NCI-H748 (cell line): Measurements from ENCODE around the gene LAMA3.

Experiments
- DNase-seq: peaks from one replicate; lab custom pipeline; 2025; ENCODE audit not compliant: unreplicated experiment; lab: John Stamatoyannopoulos, UW

The LAMA3 gene

DNA sequence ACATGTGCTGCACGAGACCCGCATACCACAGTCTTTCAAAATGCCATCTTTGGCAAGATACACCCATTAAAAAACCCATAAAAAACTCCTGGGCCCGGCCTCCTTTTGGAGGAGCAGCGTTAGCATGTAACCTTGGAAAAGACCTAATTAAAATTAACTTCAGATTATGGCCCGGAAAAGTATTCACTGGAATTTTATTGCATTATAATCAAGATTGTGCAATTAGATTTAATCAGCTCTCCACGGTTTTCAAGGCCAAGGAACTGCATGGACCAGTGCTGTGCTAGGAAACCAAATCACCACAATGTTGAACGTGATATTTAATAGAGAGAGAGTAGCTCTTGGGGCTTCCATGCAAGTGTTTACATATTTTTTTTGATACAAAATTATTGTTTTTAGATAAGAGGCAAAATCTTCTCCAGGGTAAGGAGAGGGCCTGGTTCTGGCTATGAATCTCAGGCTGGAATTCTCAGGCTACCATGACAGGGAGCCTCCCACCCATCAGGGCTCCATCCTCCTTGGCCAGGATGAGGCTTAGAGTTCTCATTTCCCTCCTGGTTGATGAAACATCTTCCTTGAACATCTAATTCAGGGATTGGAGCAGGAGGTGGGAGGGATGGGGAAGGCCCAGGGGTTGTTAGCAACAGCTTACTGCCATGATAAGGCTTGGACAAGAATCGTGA, 243.3 kb downstream of the LAMA3 start:
- no peak for DNase-seq

DNA sequence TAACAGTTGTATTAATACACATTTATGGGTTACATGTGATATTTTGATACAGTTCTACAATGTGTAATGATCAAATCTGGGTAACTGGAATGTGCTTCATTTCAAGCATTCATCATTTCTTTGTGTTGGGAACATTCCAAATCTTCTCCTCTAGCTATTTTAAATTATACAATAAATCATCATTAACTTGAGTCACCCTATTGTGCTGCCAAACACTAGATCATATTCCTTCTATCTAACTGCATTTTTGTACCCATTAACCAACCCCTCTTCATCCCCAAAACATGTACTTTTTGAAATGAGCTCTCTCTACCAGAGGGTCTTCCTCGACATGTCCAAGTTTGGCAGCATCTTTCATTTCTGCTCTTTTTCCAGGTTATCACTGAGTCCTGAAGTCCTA, 244.2 kb downstream of the LAMA3 start:
- no peak for DNase-seq

DNA sequence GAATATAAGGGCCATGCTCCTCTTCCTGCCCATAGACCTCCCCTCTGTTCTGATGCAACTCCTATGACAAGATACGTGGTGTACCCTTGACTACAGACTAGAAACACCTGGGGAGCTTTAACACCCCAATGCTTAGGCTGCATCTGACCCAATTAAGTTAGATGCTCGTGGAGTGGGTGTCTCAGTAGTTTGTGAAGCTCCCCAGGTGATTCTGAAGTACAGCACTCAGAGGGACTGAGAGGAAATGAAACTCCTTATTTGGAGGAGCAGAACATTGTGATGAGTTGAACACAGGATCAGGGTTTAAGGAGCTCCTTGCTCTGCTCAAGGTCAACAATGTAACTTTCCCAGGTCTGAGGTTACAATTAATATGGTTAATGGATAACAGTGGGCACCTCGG, 245.0 kb downstream of the LAMA3 start:
- DNase-seq, result no peak

DNA sequence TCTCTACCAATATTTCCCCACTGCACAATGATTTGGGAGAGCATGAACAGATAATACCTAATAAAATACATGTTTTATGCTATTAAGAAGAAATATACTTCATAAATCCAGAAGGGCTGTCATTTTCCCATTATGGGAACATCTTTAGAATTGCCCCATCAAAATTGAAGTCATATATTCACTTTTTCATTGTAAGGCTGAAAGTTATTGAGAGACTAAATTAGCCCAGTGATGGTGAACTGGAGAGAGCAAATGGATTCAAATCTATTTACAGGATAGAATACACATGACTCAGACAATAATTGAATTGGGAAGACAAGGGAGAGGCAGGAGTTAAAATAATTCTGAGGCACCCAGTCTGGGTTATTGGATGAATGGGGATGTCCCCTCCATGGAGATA, 245.6 kb downstream of the LAMA3 start:
- no peak for DNase-seq

GRCh38 chr18:23935804-23936203, 246.6 kb downstream of the LAMA3 start:
- no peak for DNase-seq

GRCh38 chr18:23936381-23936958, 247.2 kb downstream of the LAMA3 start:
- no peak for DNase-seq

GRCh38 chr18:23938043-23938756, 248.9 kb downstream of the LAMA3 start:
- no peak for DNase-seq

GRCh38 chr18:23938901-23939341, 249.7 kb downstream of the LAMA3 start:
- DNase-seq, result no peak

DNA sequence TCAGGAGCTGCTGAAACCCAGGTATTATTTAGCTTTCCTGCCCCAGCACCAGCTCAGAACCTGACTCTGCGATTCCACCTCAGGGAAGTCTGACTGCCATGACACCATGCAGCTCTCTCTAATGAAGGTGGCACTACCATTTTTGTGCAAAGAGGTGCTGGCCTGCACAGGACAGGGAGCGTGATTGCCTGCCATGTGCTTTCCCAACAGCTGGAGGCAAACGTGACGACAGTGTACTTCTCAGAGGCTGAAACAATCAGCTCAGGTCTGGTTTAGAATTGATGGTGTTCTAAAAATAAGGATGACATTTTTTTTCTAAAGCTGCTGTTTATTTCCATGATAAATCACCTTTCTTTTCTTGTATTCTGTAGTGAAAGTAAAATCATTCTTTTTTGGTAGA, 250.1 kb downstream of the LAMA3 start:
- no peak for DNase-seq

- no peak for DNase-seq
These were observed 250.6 kb downstream of the LAMA3 start for GRCh38 chr18:23939896-23940295.

DNA sequence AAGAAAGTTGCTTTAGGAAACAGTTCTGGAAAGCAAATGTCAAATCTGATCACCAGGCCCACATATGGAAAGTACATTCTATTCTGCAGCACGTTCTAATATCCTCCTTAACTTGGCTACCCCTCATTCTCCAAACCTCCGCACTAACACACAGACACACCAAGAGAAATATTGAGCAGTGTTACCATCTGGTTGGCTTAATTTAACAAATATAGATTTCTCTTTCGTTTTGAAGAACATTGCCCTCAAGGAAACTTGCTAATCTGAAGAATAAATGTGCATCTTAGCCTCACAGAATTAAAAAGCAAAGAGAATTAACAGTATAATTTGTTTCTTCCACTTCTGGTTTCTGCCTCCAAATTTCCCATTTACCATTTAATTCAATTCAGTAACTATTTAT, 252.5 kb downstream of the LAMA3 start:
- no peak for DNase-seq

DNA sequence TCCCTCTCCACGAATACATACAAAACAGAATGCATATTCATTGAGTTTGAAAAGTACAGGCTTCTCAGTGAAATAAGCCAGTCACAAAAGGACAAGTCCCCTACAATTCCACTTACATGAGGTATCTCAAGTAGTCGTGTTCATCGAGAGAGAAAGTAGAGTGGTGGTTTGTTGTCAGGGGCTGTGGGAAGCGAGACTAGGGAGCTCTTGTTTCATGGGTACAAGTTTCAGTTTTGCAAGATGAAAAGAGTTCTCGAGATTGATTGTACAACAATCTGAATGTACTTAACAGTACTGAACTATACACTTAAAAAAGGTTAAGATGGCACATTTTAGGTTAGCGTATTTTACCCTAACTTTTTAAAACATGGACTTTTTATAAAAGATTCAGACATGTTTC, 253.9 kb downstream of the LAMA3 start:
- no peak for DNase-seq

- no peak for DNase-seq
These were observed 254.8 kb downstream of the LAMA3 start for GRCh38 chr18:23943903-23944624.

- DNase-seq, result no peak
These were observed 256.3 kb downstream of the LAMA3 start for GRCh38 chr18:23945416-23946079.

DNA sequence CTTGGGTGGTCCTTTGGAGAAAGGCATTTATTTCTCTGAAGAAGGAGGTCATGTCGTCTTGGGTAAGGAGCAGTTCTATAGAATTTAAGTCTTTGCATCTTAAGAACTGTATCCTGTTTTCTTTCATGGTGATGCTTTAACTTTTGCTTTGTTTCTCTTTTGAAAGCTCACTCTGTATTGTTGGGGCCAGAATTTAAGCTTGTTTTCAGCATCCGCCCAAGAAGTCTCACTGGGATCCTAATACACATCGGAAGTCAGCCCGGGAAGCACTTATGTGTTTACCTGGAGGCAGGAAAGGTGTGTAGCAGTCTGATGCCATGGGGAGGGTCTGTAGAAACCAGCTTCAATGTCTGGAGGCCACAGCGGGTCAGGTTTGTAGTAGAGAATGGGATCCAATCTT, 260.6 kb downstream of the LAMA3 start:
- DNase-seq, result no peak

GRCh38 chr18:23950644-23951043, 261.4 kb downstream of the LAMA3 start:
- no peak for DNase-seq

DNA sequence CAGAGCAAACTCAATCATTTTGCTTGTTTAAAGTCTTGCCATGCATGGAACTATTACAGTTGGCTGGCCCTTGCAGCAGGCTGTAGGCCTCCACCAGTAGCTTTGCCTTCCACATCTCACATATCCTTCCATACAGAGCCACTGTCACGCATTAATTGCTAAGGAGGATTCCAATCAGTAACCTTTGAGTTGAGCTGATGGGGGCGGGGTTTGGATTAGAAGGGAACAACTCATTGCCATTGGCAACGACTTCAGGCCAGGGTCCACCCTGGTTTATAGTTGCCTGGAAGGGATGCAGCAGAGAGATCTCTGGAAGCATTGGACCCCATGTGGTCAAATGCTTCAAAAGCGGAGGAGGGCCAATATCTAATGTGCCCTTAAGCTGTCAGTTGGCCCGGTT, 262.0 kb downstream of the LAMA3 start:
- DNase-seq, result no peak

DNA sequence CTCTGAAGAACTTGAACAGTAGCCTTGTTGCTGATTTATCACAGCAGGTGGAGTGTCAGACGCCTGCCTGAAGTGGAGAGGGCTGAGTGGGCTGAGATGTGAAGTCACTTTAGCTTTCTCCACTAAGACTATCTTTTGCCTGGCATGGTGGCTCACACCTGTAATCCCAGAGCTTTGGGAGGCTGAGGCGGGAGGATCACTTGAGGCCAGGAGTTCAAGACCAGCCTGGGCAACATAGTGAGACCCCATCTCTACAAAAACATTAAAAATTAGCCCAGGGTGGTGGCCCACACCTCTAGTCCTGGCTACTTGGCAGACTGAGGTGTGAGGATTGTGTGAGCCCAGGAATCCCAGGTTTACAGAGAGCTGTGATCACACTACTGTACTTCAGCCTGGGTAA, 264.7 kb downstream of the LAMA3 start:
- DNase-seq, result no peak

- no peak for DNase-seq
These were observed 267.2 kb downstream of the LAMA3 start for GRCh38 chr18:23956483-23956882.

- DNase-seq, result no peak
These were observed 268.8 kb downstream of the LAMA3 start for GRCh38 chr18:23958036-23958435.

GRCh38 chr18:23963443-23964165, 274.4 kb downstream of the LAMA3 start:
- peak; percentile 82 for DNase-seq
